ENCODE measurements around the gene FGFR1OP2.

- no peak for TF ChIP-seq CTCF (IDR thresholded peaks at IDR 0.05 in 4 of 5, conservative IDR thresholded peaks at IDR 0.05 in 1 of 5)
- TF ChIP-seq POLR2A (IDR thresholded peaks at IDR 0.05) = peak; percentile 95 to 96
Observed at GRCh38 chr12:26937863-26938700, at the start of gene FGFR1OP2, which contains the start of gene INTS13.

Measured in gastrocnemius medialis (tissue), 4 donors.